NCI-H2107 treated with DMSO at 0.1 percent for 48 hours (cell line): Measurements from ENCODE around the gene MPG.
"Not testable (repeated sequence)": the region's sequence is repeated elsewhere in the genome, so short reads cannot be mapped to it uniquely, and the experiment has no call there.

ENCODE experiments used
- DNase-seq: peaks from one replicate; lab custom pipeline; 2025; ENCODE audit not compliant: unreplicated experiment; lab: John Stamatoyannopoulos, UW

The MPG gene

DNA sequence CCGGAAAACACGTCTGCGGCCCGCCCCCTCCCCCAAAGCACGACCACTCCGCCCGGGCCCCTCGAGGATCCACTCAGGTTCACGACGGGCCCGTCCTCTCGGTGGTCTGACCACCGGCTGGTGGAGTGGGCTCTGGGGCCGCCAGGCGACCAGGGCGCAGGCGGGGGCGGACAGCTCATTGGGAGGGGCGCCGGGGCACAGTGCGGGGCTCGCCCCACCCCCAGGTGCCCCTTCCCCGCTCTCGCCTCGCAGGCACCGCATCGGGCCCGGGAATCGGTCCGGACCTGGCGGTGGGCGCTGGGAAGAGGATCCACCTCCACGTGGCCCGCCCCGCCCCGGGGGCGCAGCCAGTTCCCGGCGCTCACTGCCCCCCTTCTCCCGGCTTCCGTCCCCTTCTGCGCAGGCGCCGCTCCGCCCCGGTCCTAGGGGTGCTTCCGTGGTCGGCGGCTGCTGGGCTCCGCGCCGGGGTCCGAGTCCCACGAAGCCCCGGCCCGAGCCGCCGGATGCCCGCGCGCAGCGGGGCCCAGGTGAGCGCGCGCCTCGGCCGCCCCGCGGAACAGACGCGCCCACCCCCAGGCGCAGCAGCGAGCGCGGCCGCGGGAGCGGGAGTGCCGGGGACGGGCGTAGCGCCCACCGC, at the start of gene MPG:
TSS of gene MPG (plus strand) at position 419 of the 637 bp plus-strand sequence. CDS start at position 504, 85 bp downstream.
- peak; percentile 39 for DNase-seq

- DNase-seq, result not testable (repeated sequence)
These were observed 47.4 kb upstream of the MPG start for GRCh38 chr16:30627-31026.

DNA sequence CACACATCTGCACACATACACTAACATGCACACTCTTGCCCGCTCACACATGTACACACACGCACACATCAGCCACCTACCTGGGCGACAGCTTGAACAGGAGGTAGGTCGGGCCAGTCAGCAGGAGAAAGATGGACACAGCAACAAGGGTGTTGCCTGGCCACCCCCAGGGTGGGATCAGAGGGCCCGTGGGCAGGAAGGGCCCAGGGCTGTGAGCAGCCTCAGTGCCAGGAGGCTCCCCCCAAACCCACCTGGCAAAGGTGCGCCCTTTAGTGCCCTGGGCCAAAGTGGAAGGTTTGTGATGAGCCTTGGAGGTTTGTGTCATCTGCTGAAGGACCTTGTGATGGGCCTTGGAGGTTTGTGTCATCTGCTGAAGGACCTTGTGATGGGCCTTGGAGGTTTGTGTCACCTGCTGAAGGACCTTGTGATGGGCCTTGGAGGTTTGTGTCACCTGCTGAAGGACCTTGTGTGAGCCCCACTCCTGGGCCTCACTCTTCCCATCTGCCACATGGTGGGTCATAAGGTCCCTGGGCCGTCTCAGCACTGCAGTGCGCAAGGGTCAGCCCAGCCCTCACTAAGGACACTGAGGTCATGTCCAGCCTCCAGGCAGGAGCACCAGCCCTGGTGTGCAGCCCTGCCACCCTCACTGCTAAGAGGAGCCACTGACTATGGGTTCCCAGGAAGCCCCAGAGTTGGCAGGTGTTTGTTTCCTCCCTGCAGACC, 44.7 kb upstream of the MPG start:
- DNase-seq, result not testable (repeated sequence)

DNA sequence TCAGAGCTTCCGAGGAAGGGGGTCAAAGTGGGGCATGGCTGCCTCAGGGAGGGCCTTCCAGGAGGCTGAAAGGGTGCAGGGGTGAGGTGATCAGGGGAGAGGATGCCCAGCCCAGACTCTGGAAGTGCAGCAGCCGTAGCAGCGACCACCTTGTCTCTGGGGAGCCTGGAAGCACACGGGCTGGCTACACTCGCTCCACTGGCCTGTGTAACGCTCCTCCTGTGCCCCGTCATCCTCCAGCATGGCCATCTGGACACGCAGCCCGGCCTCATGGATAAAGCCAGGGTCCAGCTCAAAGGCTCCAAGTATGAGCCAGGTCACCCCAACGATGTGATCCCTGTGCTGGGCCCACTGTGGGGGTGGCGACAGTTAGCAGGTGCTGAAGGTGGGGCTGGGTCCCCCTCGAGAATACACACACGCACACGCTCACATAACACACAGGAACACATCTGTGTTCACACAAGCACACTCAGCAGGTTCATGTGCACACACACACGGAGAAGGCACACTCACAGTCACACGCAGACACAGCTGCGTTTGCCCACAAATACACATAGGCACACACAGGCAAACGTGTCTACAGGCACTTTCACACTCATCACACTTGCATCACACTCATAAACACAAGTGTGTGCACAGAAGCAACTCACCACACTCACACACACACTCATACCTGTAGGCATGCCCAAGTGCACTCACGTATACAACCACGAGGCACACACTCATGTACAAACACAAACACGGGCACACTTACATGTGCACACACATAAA, 44.0 kb upstream of the MPG start:
- no peak for DNase-seq

DNA sequence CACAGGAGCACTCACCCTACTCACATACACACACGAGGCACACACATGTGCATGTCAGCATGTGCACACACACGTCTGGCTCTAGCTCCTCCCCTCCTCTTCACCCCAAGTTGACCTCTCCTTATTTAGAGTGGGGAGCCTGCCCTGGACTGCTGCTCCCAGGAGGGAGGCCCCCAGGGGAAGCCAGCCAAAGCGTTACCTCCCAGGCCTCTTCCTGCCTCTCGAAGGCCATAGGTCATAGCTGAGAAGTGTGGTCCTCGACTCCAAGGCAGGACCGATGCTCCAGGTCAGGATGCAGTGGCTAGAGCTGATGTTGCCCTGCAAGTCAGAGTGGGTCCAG, 43.4 kb upstream of the MPG start:
- DNase-seq, result no peak

- DNase-seq, result no peak
These were observed 42.9 kb upstream of the MPG start for GRCh38 chr16:35011-35677.

- DNase-seq, result no peak
These were observed 42.2 kb upstream of the MPG start for GRCh38 chr16:35678-36305.

DNA sequence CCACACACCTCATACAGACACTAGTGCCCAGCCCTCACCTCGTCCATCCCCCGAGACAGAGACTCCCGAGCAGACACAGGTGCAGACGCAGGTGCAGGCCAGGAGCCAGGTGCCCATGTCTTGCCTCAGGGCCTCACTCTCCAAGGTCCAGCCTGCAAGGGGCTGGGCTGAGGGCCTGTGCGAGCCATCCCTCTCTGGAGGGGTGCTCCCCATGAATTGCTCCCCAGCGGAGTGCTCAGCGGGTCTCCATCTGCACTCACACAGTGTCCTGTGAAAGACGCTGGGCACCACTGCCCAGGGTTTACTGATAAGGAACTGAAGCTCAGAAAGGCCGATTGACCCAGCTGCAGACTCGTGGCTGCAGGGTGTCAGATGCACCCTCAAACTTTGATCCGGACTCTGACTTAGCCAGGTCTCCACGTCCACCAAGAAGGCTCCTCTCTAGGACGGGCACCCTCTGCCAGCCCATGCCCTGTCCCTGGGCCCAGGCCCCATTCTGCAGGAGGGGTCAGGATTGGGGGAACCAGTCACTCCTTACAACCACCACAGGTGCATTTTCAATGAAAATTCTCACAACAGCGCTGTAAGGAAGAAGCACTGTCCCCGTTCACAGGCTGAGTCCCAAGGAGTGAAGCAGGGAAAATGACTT, 41.6 kb upstream of the MPG start:
- no peak for DNase-seq

- DNase-seq, result no peak
These were observed 40.5 kb upstream of the MPG start for GRCh38 chr16:37511-37910.

- DNase-seq, result not testable (repeated sequence)
These were observed 39.8 kb upstream of the MPG start for GRCh38 chr16:38206-38605.

GRCh38 chr16:38941-39892, 38.8 kb upstream of the MPG start:
- DNase-seq, result peak; percentile 47

DNA sequence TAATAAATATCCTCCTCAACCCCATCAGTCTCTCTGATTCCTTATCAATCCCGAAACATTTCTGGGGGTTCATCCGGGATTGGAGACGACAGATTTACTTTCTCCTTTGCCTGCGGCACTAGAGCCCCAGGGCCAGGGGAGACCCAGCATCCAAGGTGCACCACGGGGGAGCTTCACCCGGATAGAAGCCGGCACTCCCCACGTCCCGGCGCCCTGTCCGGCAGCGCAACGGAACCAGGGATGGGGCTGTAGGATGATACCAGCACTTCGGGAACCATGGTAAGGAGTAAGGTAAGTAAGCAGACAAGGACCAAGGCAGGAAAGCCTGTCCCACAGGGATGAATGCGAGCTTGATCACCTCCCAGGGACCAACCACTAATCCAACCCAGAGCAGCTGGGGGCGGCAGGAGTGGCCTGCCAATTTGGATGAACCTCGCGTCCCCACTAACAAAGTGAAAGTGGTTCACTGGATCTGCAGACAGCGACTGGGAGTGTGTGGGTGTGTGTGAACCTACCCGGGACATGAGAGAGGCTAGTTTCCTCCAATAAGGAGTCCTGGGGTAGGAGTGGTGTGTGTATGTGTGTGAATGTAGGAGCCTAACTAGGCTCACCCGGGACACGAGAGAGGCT, 36.5 kb upstream of the MPG start:
- no peak for DNase-seq

DNA sequence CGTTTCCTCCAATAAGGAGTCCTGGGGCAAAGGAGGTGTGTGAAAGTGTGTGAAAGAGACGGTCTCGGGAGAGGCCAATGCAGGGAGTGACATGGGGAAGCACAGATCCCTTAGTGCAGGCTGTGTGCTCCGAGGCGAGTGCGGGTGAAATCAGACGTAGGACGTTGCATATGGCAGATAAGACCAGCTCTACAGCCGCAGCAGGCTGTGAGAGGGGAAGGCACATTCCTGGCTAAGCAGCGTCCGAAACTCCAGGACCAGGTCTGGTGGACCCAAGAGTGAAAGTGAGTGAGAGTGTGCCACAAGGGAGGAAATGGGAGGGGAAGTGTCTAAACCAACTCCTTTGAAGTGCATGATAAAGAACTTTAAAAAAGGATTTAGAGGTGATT, 36.0 kb upstream of the MPG start:
- no peak for DNase-seq

GRCh38 chr16:42691-43090, 35.3 kb upstream of the MPG start:
- no peak for DNase-seq

GRCh38 chr16:43294-43693, 34.7 kb upstream of the MPG start:
- no peak for DNase-seq

- no peak for DNase-seq
These were observed 33.4 kb upstream of the MPG start for GRCh38 chr16:44655-45054.

DNA sequence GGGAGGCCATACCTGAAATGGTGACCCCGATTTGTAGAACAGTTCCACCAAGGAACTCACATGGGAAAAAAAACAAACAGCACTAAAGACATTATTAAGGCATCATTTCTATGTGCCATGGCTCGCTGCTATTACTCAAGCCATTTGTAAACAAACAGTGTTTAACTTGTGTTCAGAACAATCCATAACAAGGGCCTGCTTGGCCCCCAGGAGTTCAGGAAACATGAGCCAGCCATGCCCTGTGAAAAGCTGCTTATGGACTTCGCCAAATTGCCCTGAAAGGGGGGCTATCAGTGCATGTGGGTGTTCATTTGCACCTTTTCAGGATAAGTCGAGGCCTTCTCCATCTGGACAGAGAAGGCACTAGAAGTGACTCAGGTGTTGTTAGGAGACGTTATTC, 32.6 kb upstream of the MPG start:
- no peak for DNase-seq

DNA sequence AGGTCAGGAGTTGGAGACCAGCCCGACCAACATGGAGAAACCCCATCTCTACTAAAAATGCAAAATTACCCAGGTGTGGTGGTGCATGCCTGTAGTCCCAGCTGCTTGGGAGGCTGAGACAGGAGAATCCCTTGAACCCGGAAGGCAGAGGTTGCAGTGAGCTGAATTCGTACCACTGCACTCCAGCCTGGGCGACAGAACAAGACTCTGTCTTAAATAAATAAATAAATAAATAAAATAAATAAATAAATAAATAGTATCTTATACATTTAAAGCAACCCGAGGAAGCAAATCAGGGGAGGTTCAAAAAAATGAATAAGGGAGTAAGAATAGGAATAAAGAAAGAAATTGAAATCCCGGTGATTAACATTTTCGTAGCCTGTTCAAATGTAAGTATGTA, 31.5 kb upstream of the MPG start:
- DNase-seq, result not testable (repeated sequence)

DNA sequence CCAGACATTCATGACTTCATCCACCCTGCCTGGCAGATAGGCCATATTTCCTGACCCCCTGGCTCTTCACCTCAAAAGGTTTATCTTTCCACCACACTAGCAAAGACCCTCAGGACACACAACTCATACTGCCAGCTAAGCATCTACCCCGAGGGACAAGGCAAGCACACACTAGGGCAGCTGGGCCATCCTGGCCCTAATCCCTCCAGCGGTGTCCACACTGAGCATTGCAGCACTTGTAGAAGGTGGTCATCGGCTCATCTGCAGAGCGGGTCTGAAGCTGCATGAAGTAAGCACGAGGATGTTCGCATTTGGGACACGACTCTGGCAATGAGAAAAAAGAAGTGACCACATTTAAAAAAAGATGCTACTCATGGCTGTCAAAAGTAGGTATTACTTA, 30.8 kb upstream of the MPG start:
- DNase-seq, result no peak
